Measurements from ENCODE around the gene SOX6. TPM values are rescaled to one million over a fixed set of nuclear protein-coding genes. Genes with fewer than 3 reads are reported as not detected.

Gene SOX6
- total RNA-seq, 4 donors from 2014 or later = 3.1 to 12.6 (median 7.6) TPM

- no peak for TF ChIP-seq CTCF (IDR thresholded peaks at IDR 0.05; ENCODE audit: low read depth)
Observed at GRCh38 chr11:16096336-16096735, 260.0 kb downstream of the SOX6 start.

- TF ChIP-seq CTCF (IDR thresholded peaks at IDR 0.05; ENCODE audit: low read depth) = no peak
Observed at GRCh38 chr11:16095756-16096155, 260.6 kb downstream of the SOX6 start.

- TF ChIP-seq CTCF (IDR thresholded peaks at IDR 0.05; ENCODE audit: low read depth) = no peak
Observed at GRCh38 chr11:16093889-16094653, 262.3 kb downstream of the SOX6 start.

GRCh38 chr11:16091862-16092261, 264.5 kb downstream of the SOX6 start:
- TF ChIP-seq CTCF (IDR thresholded peaks at IDR 0.05; ENCODE audit: low read depth) = no peak

- TF ChIP-seq CTCF (IDR thresholded peaks at IDR 0.05; ENCODE audit: low read depth) = no peak
Observed at GRCh38 chr11:16089481-16089880, 266.9 kb downstream of the SOX6 start.

- no peak for TF ChIP-seq CTCF (IDR thresholded peaks at IDR 0.05; ENCODE audit: low read depth)
Observed at GRCh38 chr11:16088774-16089173, 267.6 kb downstream of the SOX6 start.

- TF ChIP-seq CTCF (IDR thresholded peaks at IDR 0.05; ENCODE audit: low read depth) = no peak
Observed at GRCh38 chr11:16087886-16088285, 268.5 kb downstream of the SOX6 start.
